Measurements from ENCODE around the gene RC3H2. TPM values are rescaled to one million over a fixed set of nuclear protein-coding genes. Genes with fewer than 3 reads are reported as not detected.
"Not testable (repeated sequence)": the region's sequence is repeated elsewhere in the genome, so short reads cannot be mapped to it uniquely, and the experiment has no call there.

RC3H2 gene
- total RNA-seq, 1 donor = 52.5 TPM

- no peak overlapping the region for H3K4me2 ChIP-seq (ENCODE audit: insufficient read depth, low read length)
- H3K79me2 ChIP-seq (ENCODE audit: insufficient read depth, low read length) = no peaks in the 10 kb centered on the region
- no peak overlapping the region for H2AFZ ChIP-seq (ENCODE audit: low read length)
- peaks cover 28% of the 10 kb centered on the region for H3K36me3 ChIP-seq (ENCODE audit: insufficient read depth, low read length)
- peaks cover 4% of the 10 kb centered on the region for H3K4me1 ChIP-seq (ENCODE audit: insufficient read depth, low read length)
- no peaks in the 10 kb centered on the region for H3K9me3 ChIP-seq (ENCODE audit: low read depth, low read length)
- H4K20me1 ChIP-seq (ENCODE audit: insufficient read depth, low read length) = peaks cover 2% of the 10 kb centered on the region
- no peak overlapping the region for H3K4me3 ChIP-seq (ENCODE audit: insufficient read depth, low read length)
- no peaks in the 10 kb centered on the region for H3K27me3 ChIP-seq (ENCODE audit: insufficient read depth, low read length)
- no peak overlapping the region for H3K27ac ChIP-seq (ENCODE audit: low read depth, low read length)
- peak; percentile 64 for DNase-seq (ENCODE audit: insufficient read length, low spot score, missing footprints)
- no peak for TF ChIP-seq CTCF (IDR thresholded peaks at IDR 0.05; ENCODE audit: extremely low read depth, low read depth, low read length)
Observed at GRCh38 chr9:122863407-122863806, 41.8 kb downstream of the RC3H2 start.

- Histone ChIP-seq H3K4me2 (ENCODE audit: insufficient read depth, low read length) (no peak overlapping the region), H3K27ac (ENCODE audit: low read depth, low read length) (no peak overlapping the region)
- no peak for TF ChIP-seq CTCF (IDR thresholded peaks at IDR 0.05; ENCODE audit: extremely low read depth, low read depth, low read length)
Observed at GRCh38 chr9:122860319-122861142, 44.6 kb downstream of the RC3H2 start.

GRCh38 chr9:122857815-122858214 is 47.3 kb downstream of the RC3H2 start:
- Histone ChIP-seq H3K9me3 (ENCODE audit: low read depth, low read length) (no peaks in the 10 kb centered on the region), H3K27me3 (ENCODE audit: insufficient read depth, low read length) (no peaks in the 10 kb centered on the region), H3K4me2 (ENCODE audit: insufficient read depth, low read length) (no peak overlapping the region), H3K27ac (ENCODE audit: low read depth, low read length) (no peak overlapping the region), H3K4me1 (ENCODE audit: insufficient read depth, low read length) (peaks cover 4% of the 10 kb centered on the region), H3K4me3 (ENCODE audit: insufficient read depth, low read length) (no peak overlapping the region), H3K79me2 (ENCODE audit: insufficient read depth, low read length) (no peaks in the 10 kb centered on the region), H2AFZ (ENCODE audit: low read length) (no peak overlapping the region), H3K36me3 (ENCODE audit: insufficient read depth, low read length) (peaks cover 61% of the 10 kb centered on the region), H4K20me1 (ENCODE audit: insufficient read depth, low read length) (peaks cover 4% of the 10 kb centered on the region)
- DNase-seq (ENCODE audit: insufficient read length, low spot score, missing footprints) = no peak
- no peak for TF ChIP-seq CTCF (IDR thresholded peaks at IDR 0.05; ENCODE audit: extremely low read depth, low read depth, low read length)

More at GRCh38 chr9:122860319-122861142, 44.6 kb downstream of the RC3H2 start:
- Histone ChIP-seq H3K79me2 (ENCODE audit: insufficient read depth, low read length) (no peaks in the 10 kb centered on the region), H2AFZ (ENCODE audit: low read length) (no peak overlapping the region), H3K36me3 (ENCODE audit: insufficient read depth, low read length) (peaks cover 52% of the 10 kb centered on the region), H3K9me3 (ENCODE audit: low read depth, low read length) (no peaks in the 10 kb centered on the region), H4K20me1 (ENCODE audit: insufficient read depth, low read length) (peaks cover 2% of the 10 kb centered on the region), H3K27me3 (ENCODE audit: insufficient read depth, low read length) (no peaks in the 10 kb centered on the region), H3K4me3 (ENCODE audit: insufficient read depth, low read length) (no peak overlapping the region), H3K4me1 (ENCODE audit: insufficient read depth, low read length) (peaks cover 4% of the 10 kb centered on the region)
- DNase-seq (ENCODE audit: insufficient read length, low spot score, missing footprints) = peak; percentile 62

GRCh38 chr9:122852085-122852786 is 52.9 kb downstream of the RC3H2 start:
- not testable (repeated sequence) for H3K4me2 ChIP-seq (ENCODE audit: insufficient read depth, low read length); H3K79me2 ChIP-seq (ENCODE audit: insufficient read depth, low read length); H3K27me3 ChIP-seq (ENCODE audit: insufficient read depth, low read length); H3K4me1 ChIP-seq (ENCODE audit: insufficient read depth, low read length); DNase-seq (ENCODE audit: insufficient read length, low spot score, missing footprints); H3K4me3 ChIP-seq (ENCODE audit: insufficient read depth, low read length); H4K20me1 ChIP-seq (ENCODE audit: insufficient read depth, low read length); H3K9me3 ChIP-seq (ENCODE audit: low read depth, low read length); H3K27ac ChIP-seq (ENCODE audit: low read depth, low read length); H2AFZ ChIP-seq (ENCODE audit: low read length)
- peaks cover 69% of the 10 kb centered on the region for H3K36me3 ChIP-seq (ENCODE audit: insufficient read depth, low read length)
